HepG2 (cell line): ENCODE data around the gene SNX10. TPM values are rescaled to one million over a fixed set of nuclear protein-coding genes. Genes with fewer than 3 reads are reported as not detected.

Source experiments
- ARID2 ChIP-seq: sonication (generic); formaldehyde crosslinking; IDR thresholded peaks from 2 replicates; pipeline ENCODE4 v1.8.1; 2022; ENCODE audit warnings: mild to moderate bottlenecking, missing genetic modification reagents, borderline replicate concordance
- FOXK1 ChIP-seq: sonication (generic); formaldehyde crosslinking; IDR thresholded peaks from 2 replicates; pipeline ENCODE4 v1.4.0; 2020; ENCODE audit warnings: low read depth, missing genetic modification reagents, borderline replicate concordance
- HNF4G ChIP-seq, 2 experiments: sonication (generic) in 1 of 2; formaldehyde crosslinking in 1 of 2; IDR thresholded peaks; 2 replicates each; pipeline versions ENCODE4 v1.4.0 to v1.6.1; 2011 to 2020; ENCODE audit warnings: borderline replicate concordance in 2 of 2, low read depth in 2 of 2, mild to moderate bottlenecking in 2 of 2, low read length in 1 of 2, missing genetic modification reagents in 1 of 2, moderate library complexity in 1 of 2
- HOXD1 ChIP-seq: sonication (generic); formaldehyde crosslinking; IDR thresholded peaks from 2 replicates; pipeline ENCODE4 v1.5.0; 2020; ENCODE audit warnings: missing genetic modification reagents
- KDM2A ChIP-seq: sonication (generic); formaldehyde crosslinking; IDR thresholded peaks from 2 replicates; pipeline ENCODE4 v1.4.0; 2020; ENCODE audit warnings: low read depth, missing genetic modification reagents, borderline replicate concordance
- MYNN ChIP-seq: sonication (generic); formaldehyde crosslinking; IDR thresholded peaks from 2 replicates; pipeline ENCODE4 v1.4.0; 2020; ENCODE audit warnings: mild to moderate bottlenecking, low read depth, missing genetic modification reagents
- NCOA2 ChIP-seq: sonication (generic); formaldehyde crosslinking; IDR thresholded peaks from 2 replicates; pipeline ENCODE4 v1.8.0; 2022; ENCODE audit warnings: inconsistent platforms
- RFX5 ChIP-seq: IDR thresholded peaks from 2 replicates; pipeline ENCODE4 v1.6.1; 2011; ENCODE audit warnings: low read depth, low read length, improper control_type of control experiment
- ZNF232 ChIP-seq: sonication (generic); formaldehyde crosslinking; IDR thresholded peaks from 2 replicates; pipeline ENCODE4 v1.4.0; 2020; ENCODE audit warnings: missing genetic modification reagents, borderline replicate concordance
- polyA plus RNA-seq, 8 experiments: library from polyadenylated mRNA; depleted of rRNA in 3 of 8; stranded (reverse) in 7 of 8; unstranded in 1 of 8; fragments of >200 nt; fragmentation: Illumina TruSeq in 4 of 8; extraction: Trizol in 4 of 8; gene quantifications; 2 replicates each; pipeline versions ENCODE4 v1.2.1 to v1.2.3, GENCODE V29; 2011 to 2016; ENCODE audit warnings: low read depth in 4 of 8, missing spikeins in 1 of 8, mixed read lengths in 1 of 8; ENCODE audit not compliant: insufficient read depth in 1 of 8
- total RNA-seq, 5 experiments: library from RNA; depleted of rRNA; stranded (reverse); fragments of >200 nt; fragmentation: Illumina TruSeq; extraction: Trizol; gene quantifications; 2 replicates each; pipeline ENCODE4 v1.2.3, GENCODE V29; 2016; ENCODE audit warnings: low read depth in 1 of 5
- TF ChIP-seq, protein P1 (sequence below): sonication (generic); formaldehyde crosslinking; IDR thresholded peaks from 2 replicates; pipeline ENCODE4 v1.9.0; 2022; ENCODE audit warnings: missing genetic modification reagents, mild to moderate bottlenecking, borderline replicate concordance

SNX10 gene
- total and polyA plus RNA-seq, 2 of the 13 experiments (the other 11 are each of a cell fraction or from before 2014, with no cell fraction given): 26.0 to 27.6 TPM

GRCh38 chr7:26348234-26348851, 56.7 kb downstream of the SNX10 start (continued):
- TF ChIP-seq, protein P1, sequence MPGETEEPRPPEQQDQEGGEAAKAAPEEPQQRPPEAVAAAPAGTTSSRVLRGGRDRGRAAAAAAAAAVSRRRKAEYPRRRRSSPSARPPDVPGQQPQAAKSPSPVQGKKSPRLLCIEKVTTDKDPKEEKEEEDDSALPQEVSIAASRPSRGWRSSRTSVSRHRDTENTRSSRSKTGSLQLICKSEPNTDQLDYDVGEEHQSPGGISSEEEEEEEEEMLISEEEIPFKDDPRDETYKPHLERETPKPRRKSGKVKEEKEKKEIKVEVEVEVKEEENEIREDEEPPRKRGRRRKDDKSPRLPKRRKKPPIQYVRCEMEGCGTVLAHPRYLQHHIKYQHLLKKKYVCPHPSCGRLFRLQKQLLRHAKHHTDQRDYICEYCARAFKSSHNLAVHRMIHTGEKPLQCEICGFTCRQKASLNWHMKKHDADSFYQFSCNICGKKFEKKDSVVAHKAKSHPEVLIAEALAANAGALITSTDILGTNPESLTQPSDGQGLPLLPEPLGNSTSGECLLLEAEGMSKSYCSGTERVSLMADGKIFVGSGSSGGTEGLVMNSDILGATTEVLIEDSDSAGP (CRISPR knock-in tag): 0 out of 2 replicates have a peak, but pooled peaks have one; percentile 36
- TF ChIP-seq HOXD1 (no peak), KDM2A (CRISPR knock-in tag) (no peak; the same call in 1 of the 2 replicates), RFX5 (no peak), NCOA2 (CRISPR knock-in tag) (peak; percentile 73), ARID2 (CRISPR knock-in tag) (no peak), MYNN (CRISPR knock-in tag) (no peak), FOXK1 (CRISPR knock-in tag) (peak; percentile 57; the same call in 1 of the 2 replicates), ZNF232 (peak; percentile 89; the same call in 1 of the 2 replicates), HNF4G (IDR thresholded peaks at IDR 0.05; ENCODE audit: borderline replicate concordance, low read depth, low read length) (peak; percentile 46; the same call in 1 of the 2 replicates), HNF4G (CRISPR knock-in tag; IDR thresholded peaks at IDR 0.05; ENCODE audit: borderline replicate concordance, low read depth) (no peak)
